GM23338 (cell line): ENCODE results near the gene LRTM1. TPM values are rescaled to one million over a fixed set of nuclear protein-coding genes. Genes with fewer than 3 reads are reported as not detected.

Experiments
- ATAC-seq: fragments of 200-7000 bp; cut with Tn5 transposase; 3 replicates; pipeline ENCODE4 v1.9.1; 2020
- DNase-seq: peaks from one replicate; pipeline ENCODE4 v3.0.0-alpha.2; 2015; ENCODE audit warnings: low spot score
- H2AFZ ChIP-seq: fragments of 200-600 bp; sonication (generic); 2 replicates; pipeline ENCODE4 v1.8.0; 2016; ENCODE audit warnings: antibody characterized with exemption, mild to moderate bottlenecking, moderate library complexity
- H3F3A ChIP-seq: fragments of 200-600 bp; sonication (generic); replicated peaks from 2 replicates; pipeline ENCODE4 v1.8.0; 2017; ENCODE audit warnings: antibody characterized with exemption, mixed run types, low read depth
- H3K27ac ChIP-seq: fragments of 200-600 bp; sonication (generic); 2 replicates; pipeline ENCODE4 v1.6.1; 2016; ENCODE audit warnings: low read depth
- H3K27me3 ChIP-seq: fragments of 200-600 bp; sonication (generic); 2 replicates; pipeline ENCODE4 v1.8.0; 2016; ENCODE audit warnings: mild to moderate bottlenecking, mixed run types, moderate library complexity; ENCODE audit not compliant: insufficient read depth
- H3K36me3 ChIP-seq: fragments of 200-600 bp; sonication (generic); 2 replicates; pipeline ENCODE4 v1.8.0; 2016; ENCODE audit warnings: mild to moderate bottlenecking; ENCODE audit not compliant: insufficient read depth
- H3K4me1 ChIP-seq: fragments of 200-600 bp; sonication (generic); 2 replicates; pipeline ENCODE4 v1.8.0; 2016; ENCODE audit warnings: mild to moderate bottlenecking, moderate library complexity; ENCODE audit not compliant: insufficient read depth
- H3K4me2 ChIP-seq: fragments of 200-600 bp; sonication (generic); 2 replicates; pipeline ENCODE4 v1.7.1; 2017; ENCODE audit warnings: mixed run types
- H3K4me3 ChIP-seq: fragments of 200-600 bp; sonication (generic); 2 replicates; pipeline ENCODE4 v1.6.1; 2016; ENCODE audit warnings: mixed run types
- H3K79me2 ChIP-seq: fragments of 200-600 bp; sonication (generic); replicated peaks from 2 replicates; pipeline ENCODE4 v1.8.0; 2017; ENCODE audit warnings: mild to moderate bottlenecking; ENCODE audit not compliant: insufficient read depth
- H3K9me2 ChIP-seq: fragments of 200-600 bp; sonication (generic); 2 replicates; pipeline ENCODE4 v1.8.0; 2017; ENCODE audit not compliant: insufficient read depth
- H4K20me1 ChIP-seq: fragments of 200-600 bp; sonication (generic); replicated peaks from 2 replicates; pipeline ENCODE4 v1.8.0; 2017; ENCODE audit warnings: mild to moderate bottlenecking; ENCODE audit not compliant: insufficient read depth
- H3K27ac Mint-ChIP-seq: 2 replicates; pipeline ENCODE4 v1.8.0; 2020; ENCODE audit warnings: inconsistent platforms, mild to moderate bottlenecking, moderate library complexity, mixed read lengths
- H3K27me3 Mint-ChIP-seq: 3 replicates; pipeline ENCODE4 v1.8.0; 2022; ENCODE audit warnings: low read depth, mild to moderate bottlenecking, moderate library complexity, mixed read lengths, inconsistent platforms; ENCODE audit not compliant: insufficient read depth, poor library complexity
- H3K36me3 Mint-ChIP-seq: 3 replicates; pipeline ENCODE4 v1.8.0; 2021; ENCODE audit warnings: low read depth, mild to moderate bottlenecking, inconsistent platforms, moderate library complexity, mixed read lengths
- H3K4me1 Mint-ChIP-seq: 3 replicates; pipeline ENCODE4 v1.8.0; 2020; ENCODE audit warnings: mild to moderate bottlenecking, inconsistent platforms, mixed read lengths
- H3K4me3 Mint-ChIP-seq: 3 replicates; pipeline ENCODE4 v1.8.0; 2021; ENCODE audit warnings: moderate library complexity, mild to moderate bottlenecking, inconsistent platforms, mixed read lengths
- H3K9me3 Mint-ChIP-seq: 3 replicates; pipeline ENCODE4 v1.8.0; 2020; ENCODE audit warnings: moderate library complexity, mild to moderate bottlenecking, inconsistent platforms, mixed read lengths
- CREB1 ChIP-seq: fragments of 250-450 bp; sonication (Bioruptor Pico); IDR thresholded peaks from 2 replicates; pipeline ENCODE4 v1.5.0; 2020; ENCODE audit warnings: low read depth, mild to moderate bottlenecking, moderate library complexity
- CTCF ChIP-seq, 2 experiments: fragments of 200-600 bp in 1 of 2; sonication (generic) in 1 of 2; conservative IDR thresholded peaks; 2 replicates each; pipeline versions ENCODE4 v1.5.1 to v1.6.1; 2016 to 2017; ENCODE audit warnings: antibody characterized with exemption in 2 of 2, low read depth in 2 of 2, mild to moderate bottlenecking in 2 of 2, moderate library complexity in 1 of 2
- EZH2 ChIP-seq: fragments of 200-600 bp; sonication (generic); IDR thresholded peaks from one replicate; pipeline ENCODE4 v1.8.0; 2017; ENCODE audit warnings: antibody characterized with exemption, mild to moderate bottlenecking, low read depth; ENCODE audit not compliant: unreplicated experiment
- EZH2phosphoT487 ChIP-seq: fragments of 200-600 bp; sonication (generic); IDR thresholded peaks from one replicate; pipeline ENCODE4 v1.8.1; 2018; ENCODE audit warnings: antibody characterized with exemption; ENCODE audit not compliant: unreplicated experiment
- NANOG ChIP-seq: IDR thresholded peaks from 2 replicates; pipeline ENCODE4 v1.6.1; 2016; ENCODE audit warnings: antibody characterized with exemption, borderline replicate concordance
- POLR2AphosphoS5 ChIP-seq: IDR thresholded peaks from 2 replicates; pipeline ENCODE4 v1.6.1; 2016; ENCODE audit warnings: antibody characterized with exemption, low read depth
- REST ChIP-seq: IDR thresholded peaks from one replicate; pipeline ENCODE4 v1.6.1; 2018; ENCODE audit warnings: antibody characterized with exemption; ENCODE audit not compliant: unreplicated experiment
- STAT1 ChIP-seq: IDR thresholded peaks from one replicate; pipeline ENCODE4 v1.6.1; 2016; ENCODE audit warnings: antibody characterized with exemption; ENCODE audit not compliant: unreplicated experiment
- ZNF114 ChIP-seq: fragments of 250-450 bp; sonication (Bioruptor Pico); IDR thresholded peaks from 2 replicates; pipeline ENCODE4 v1.5.0; 2020; ENCODE audit warnings: mild to moderate bottlenecking, moderate library complexity
- ZNF331 ChIP-seq: fragments of 250-450 bp; sonication (Bioruptor Pico); IDR thresholded peaks from 2 replicates; pipeline ENCODE4 v1.5.0; 2020; ENCODE audit warnings: low read depth, mild to moderate bottlenecking, moderate library complexity
- polyA plus RNA-seq: library from polyadenylated mRNA; unstranded; fragments of >200 nt; fragmentation: Nextera tagmentation; extraction: Ambion mirVana; gene quantifications from 2 replicates; pipeline ENCODE4 v1.2.1, GENCODE V29; 2016
- total RNA-seq: library from RNA; depleted of rRNA; stranded (reverse); fragments of >200 nt; shearing (Covaris generic); gene quantifications from 2 replicates; pipeline ENCODE4 v1.2.3, GENCODE V29; 2014
- TF ChIP-seq, protein P1 (sequence below): fragments of 250-450 bp; sonication (Bioruptor Pico); IDR thresholded peaks from 2 replicates; pipeline ENCODE4 v1.5.0; 2020; ENCODE audit warnings: mild to moderate bottlenecking, moderate library complexity
- TF ChIP-seq, protein P2 (sequence below): IDR thresholded peaks from 2 replicates; pipeline ENCODE4 v1.6.1; 2016; ENCODE audit warnings: antibody characterized with exemption

LRTM1 gene
- total and polyA plus RNA-seq, 2 experiments from 2014 or later, result 0.47 TPM; not detected in 1

GRCh38 chr3:54906763-54907162 lies 21.1 kb downstream of the LRTM1 start:
- Histone ChIP-seq H2AFZ (no peak overlapping the region), H3K79me2 (no peaks in the 10 kb centered on the region), H3K4me2 (no peak overlapping the region), H3K27me3 (no peaks in the 10 kb centered on the region), H3K36me3 (no peaks in the 10 kb centered on the region; the same call in 1 of the 2 replicates), H3K9me2 (no peaks in the 10 kb centered on the region), H4K20me1 (no peaks in the 10 kb centered on the region; the same call in 1 of the 2 replicates), H3K4me1 (no peaks in the 10 kb centered on the region), H3F3A (no peaks in the 10 kb centered on the region), H3K4me3 (no peak overlapping the region), H3K27ac (no peak overlapping the region)
- no peaks in the 10 kb centered on the region for H3K4me1 Mint-ChIP-seq
- TF ChIP-seq STAT1, result no peak
- no peak for TF ChIP-seq CREB1 (CRISPR knock-in tag)
- TF ChIP-seq ZNF331 (CRISPR knock-in tag), result no peak
- TF ChIP-seq REST, result no peak
- TF ChIP-seq EZH2, result no peak
- TF ChIP-seq POLR2AphosphoS5, result no peak
- no peak for TF ChIP-seq NANOG
- TF ChIP-seq, protein P1, sequence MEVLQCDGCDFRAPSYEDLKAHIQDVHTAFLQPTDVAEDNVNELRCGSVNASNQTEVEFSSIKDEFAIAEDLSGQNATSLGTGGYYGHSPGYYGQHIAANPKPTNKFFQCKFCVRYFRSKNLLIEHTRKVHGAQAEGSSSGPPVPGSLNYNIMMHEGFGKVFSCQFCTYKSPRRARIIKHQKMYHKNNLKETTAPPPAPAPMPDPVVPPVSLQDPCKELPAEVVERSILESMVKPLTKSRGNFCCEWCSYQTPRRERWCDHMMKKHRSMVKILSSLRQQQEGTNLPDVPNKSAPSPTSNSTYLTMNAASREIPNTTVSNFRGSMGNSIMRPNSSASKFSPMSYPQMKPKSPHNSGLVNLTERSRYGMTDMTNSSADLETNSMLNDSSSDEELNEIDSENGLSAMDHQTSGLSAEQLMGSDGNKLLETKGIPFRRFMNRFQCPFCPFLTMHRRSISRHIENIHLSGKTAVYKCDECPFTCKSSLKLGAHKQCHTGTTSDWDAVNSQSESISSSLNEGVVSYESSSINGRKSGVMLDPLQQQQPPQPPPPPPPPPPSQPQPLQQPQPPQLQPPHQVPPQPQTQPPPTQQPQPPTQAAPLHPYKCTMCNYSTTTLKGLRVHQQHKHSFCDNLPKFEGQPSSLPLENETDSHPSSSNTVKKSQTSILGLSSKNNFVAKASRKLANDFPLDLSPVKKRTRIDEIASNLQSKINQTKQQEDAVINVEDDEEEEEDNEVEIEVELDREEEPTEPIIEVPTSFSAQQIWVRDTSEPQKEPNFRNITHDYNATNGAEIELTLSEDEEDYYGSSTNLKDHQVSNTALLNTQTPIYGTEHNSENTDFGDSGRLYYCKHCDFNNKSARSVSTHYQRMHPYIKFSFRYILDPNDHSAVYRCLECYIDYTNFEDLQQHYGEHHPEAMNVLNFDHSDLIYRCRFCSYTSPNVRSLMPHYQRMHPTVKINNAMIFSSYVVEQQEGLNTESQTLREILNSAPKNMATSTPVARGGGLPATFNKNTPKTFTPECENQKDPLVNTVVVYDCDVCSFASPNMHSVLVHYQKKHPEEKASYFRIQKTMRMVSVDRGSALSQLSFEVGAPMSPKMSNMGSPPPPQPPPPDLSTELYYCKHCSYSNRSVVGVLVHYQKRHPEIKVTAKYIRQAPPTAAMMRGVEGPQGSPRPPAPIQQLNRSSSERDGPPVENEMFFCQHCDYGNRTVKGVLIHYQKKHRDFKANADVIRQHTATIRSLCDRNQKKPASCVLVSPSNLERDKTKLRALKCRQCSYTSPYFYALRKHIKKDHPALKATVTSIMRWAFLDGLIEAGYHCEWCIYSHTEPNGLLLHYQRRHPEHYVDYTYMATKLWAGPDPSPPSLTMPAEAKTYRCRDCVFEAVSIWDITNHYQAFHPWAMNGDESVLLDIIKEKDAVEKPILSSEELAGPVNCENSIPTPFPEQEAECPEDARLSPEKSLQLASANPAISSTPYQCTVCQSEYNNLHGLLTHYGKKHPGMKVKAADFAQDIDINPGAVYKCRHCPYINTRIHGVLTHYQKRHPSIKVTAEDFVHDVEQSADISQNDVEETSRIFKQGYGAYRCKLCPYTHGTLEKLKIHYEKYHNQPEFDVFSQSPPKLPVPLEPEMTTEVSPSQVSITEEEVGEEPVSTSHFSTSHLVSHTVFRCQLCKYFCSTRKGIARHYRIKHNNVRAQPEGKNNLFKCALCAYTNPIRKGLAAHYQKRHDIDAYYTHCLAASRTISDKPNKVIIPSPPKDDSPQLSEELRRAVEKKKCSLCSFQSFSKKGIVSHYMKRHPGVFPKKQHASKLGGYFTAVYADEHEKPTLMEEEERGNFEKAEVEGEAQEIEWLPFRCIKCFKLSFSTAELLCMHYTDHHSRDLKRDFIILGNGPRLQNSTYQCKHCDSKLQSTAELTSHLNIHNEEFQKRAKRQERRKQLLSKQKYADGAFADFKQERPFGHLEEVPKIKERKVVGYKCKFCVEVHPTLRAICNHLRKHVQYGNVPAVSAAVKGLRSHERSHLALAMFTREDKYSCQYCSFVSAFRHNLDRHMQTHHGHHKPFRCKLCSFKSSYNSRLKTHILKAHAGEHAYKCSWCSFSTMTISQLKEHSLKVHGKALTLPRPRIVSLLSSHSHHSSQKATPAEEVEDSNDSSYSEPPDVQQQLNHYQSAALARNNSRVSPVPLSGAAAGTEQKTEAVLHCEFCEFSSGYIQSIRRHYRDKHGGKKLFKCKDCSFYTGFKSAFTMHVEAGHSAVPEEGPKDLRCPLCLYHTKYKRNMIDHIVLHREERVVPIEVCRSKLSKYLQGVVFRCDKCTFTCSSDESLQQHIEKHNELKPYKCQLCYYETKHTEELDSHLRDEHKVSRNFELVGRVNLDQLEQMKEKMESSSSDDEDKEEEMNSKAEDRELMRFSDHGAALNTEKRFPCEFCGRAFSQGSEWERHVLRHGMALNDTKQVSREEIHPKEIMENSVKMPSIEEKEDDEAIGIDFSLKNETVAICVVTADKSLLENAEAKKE, result no peak
- TF ChIP-seq ZNF114 (CRISPR knock-in tag), result no peak
- no peak for TF ChIP-seq CTCF (conservative IDR thresholded peaks at IDR 0.05; ENCODE audit: low read depth in 2 of 2)
- TF ChIP-seq EZH2phosphoT487, result no peak
- TF ChIP-seq, protein P2, sequence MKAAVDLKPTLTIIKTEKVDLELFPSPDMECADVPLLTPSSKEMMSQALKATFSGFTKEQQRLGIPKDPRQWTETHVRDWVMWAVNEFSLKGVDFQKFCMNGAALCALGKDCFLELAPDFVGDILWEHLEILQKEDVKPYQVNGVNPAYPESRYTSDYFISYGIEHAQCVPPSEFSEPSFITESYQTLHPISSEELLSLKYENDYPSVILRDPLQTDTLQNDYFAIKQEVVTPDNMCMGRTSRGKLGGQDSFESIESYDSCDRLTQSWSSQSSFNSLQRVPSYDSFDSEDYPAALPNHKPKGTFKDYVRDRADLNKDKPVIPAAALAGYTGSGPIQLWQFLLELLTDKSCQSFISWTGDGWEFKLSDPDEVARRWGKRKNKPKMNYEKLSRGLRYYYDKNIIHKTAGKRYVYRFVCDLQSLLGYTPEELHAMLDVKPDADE, result no peak
- ATAC-seq (no peak), DNase-seq (no peak)
- H3K9me3 Mint-ChIP-seq, result peaks cover 5% of the 10 kb centered on the region; the same call in 1 of the 3 replicates
- H3K27ac Mint-ChIP-seq, result no peak overlapping the region
- no peak overlapping the region for H3K4me3 Mint-ChIP-seq
- peaks cover 3% of the 10 kb centered on the region for H3K27me3 Mint-ChIP-seq
- peaks cover 7% of the 10 kb centered on the region; the same call in 2 of the 3 replicates for H3K36me3 Mint-ChIP-seq
